Lung (tissue), 12 donors: ENCODE results near the gene AGBL4. TPM values are rescaled to one million over a fixed set of nuclear protein-coding genes. Genes with fewer than 3 reads are reported as not detected.

ENCODE experiments used
- ATAC-seq: fragments of 200-7000 bp; cut with Tn5 transposase; one replicate; pipeline ENCODE4 v1.9.1; 2020; ENCODE audit warnings: moderate number of reproducible peaks; ENCODE audit not compliant: insufficient read depth, low FRiP score
- DNase-seq, 3 donors: peaks; one replicate each; pipeline ENCODE4 v3.0.0-alpha.2; 2013 to 2017
- H3K27ac ChIP-seq, 2 donors: one replicate each; pipeline ENCODE4 v1.5.1; 2013; ENCODE audit warnings: mild to moderate bottlenecking in 2 of 2, moderate library complexity in 2 of 2, control low read depth in 1 of 2, inconsistent platforms in 1 of 2, low read depth in 1 of 2, low read length in 1 of 2
- H3K27me3 ChIP-seq, 3 donors: one replicate each; pipeline ENCODE4 v1.5.1; 2013; ENCODE audit warnings: low read length in 2 of 3; ENCODE audit not compliant: control insufficient read depth in 3 of 3, insufficient read depth in 3 of 3
- H3K36me3 ChIP-seq, 4 donors: one replicate each; pipeline ENCODE4 v1.5.1; 2013; ENCODE audit warnings: low read length in 4 of 4, mild to moderate bottlenecking in 1 of 4, moderate library complexity in 1 of 4; ENCODE audit not compliant: control insufficient read depth in 4 of 4, insufficient read depth in 4 of 4
- H3K4me1 ChIP-seq, 5 donors: one replicate each; pipeline ENCODE4 v1.5.1; 2013; ENCODE audit warnings: low read length in 5 of 5, mild to moderate bottlenecking in 2 of 5, moderate library complexity in 1 of 5; ENCODE audit not compliant: control insufficient read depth in 5 of 5, insufficient read depth in 5 of 5
- H3K4me3 ChIP-seq: one replicate; pipeline ENCODE4 v1.5.1; 2013; ENCODE audit warnings: mild to moderate bottlenecking, control low read depth, moderate library complexity
- H3K9ac ChIP-seq, 2 donors: one replicate each; pipeline ENCODE4 v1.5.1; 2013; ENCODE audit warnings: low read length in 2 of 2, control low read depth in 1 of 2; ENCODE audit not compliant: insufficient read depth in 1 of 2
- H3K9me3 ChIP-seq, 4 donors: one replicate each; pipeline ENCODE4 v1.5.1; 2013; ENCODE audit warnings: low read length in 3 of 4, mild to moderate bottlenecking in 1 of 4, moderate library complexity in 1 of 4; ENCODE audit not compliant: control insufficient read depth in 4 of 4, insufficient read depth in 3 of 4
- CTCF ChIP-seq: IDR thresholded peaks from 2 replicates; pipeline ENCODE4 v1.5.1; 2012; ENCODE audit warnings: mild to moderate bottlenecking; ENCODE audit errors: control extremely low read depth, extremely low read depth
- WGBS, 2 donors: extraction: QIAGEN DNeasy Blood & Tissue Kit; methylation state at CpG; one replicate each; pipeline ENCODE4 v1.1.7; 2013; 5-methylcytosine and 5-hydroxymethylcytosine counted together
- polyA plus RNA-seq, 2 donors: library from polyadenylated mRNA; stranded (reverse); fragments of 200-250 nt; gene quantifications; one replicate each; pipeline ENCODE4 v1.2.1, GENCODE V29; 2013
- total RNA-seq, 2 donors: library from RNA; depleted of rRNA in 1 of 2; stranded (reverse); fragments of >200 nt in 1 of 2; gene quantifications; one replicate each; pipeline ENCODE4 v1.2.1, GENCODE V29; 2014 to 2021
- donor health status: control.
- donor health status: control.
- donor health status: Bipolar disorder and iron deficiency.
- donor health status: healthy.
- donor health status: DM: yes; HTN: yes; CAD: no.

The AGBL4 gene
- total and polyA plus RNA-seq, 4 donors = 0.24 to 7.5 (median 2.6) TPM

- 87 to 88% methylated on average over 2 of the region's 2 CpGs for WGBS, 2 donors
- TF ChIP-seq CTCF = no peak
- no peak for DNase-seq
These were observed 937.4 kb downstream of the AGBL4 start for GRCh38 chr1:49086327-49086726.

DNA sequence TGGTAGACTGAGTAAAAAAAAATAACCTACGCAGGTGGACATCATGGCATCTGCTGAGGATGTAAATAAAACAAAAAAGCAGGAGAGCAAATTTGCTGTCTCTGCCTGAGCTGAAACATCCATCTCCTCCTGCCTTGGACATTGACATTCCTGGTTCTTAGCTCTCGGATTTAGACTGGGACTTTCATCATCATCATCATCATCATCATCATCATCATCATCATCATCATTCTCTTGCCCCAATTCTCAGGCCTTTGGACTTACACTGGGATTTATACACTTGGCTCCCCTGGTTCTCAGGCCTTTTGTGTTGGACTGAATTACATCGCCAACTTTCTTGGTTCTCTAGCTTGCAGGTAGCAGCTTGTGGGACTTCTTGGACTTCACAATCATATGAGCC lies 938.7 kb downstream of the AGBL4 start:
- no peak for TF ChIP-seq CTCF
- WGBS, 2 donors = 87 to 90% methylated on average over 3 of the region's 3 CpGs

More at GRCh38 chr1:49086327-49086726, 937.4 kb downstream of the AGBL4 start:
- no peak overlapping the region for H3K27ac ChIP-seq
- H3K9me3 ChIP-seq = peaks cover 0 to 11% (median 2%) of the 10 kb centered on the region in 4 donors
- no peak overlapping the region for H3K4me3 ChIP-seq
- H3K36me3 ChIP-seq = no peaks in the 10 kb centered on the region
- ATAC-seq = no peak
- no peak overlapping the region for H3K9ac ChIP-seq
- no peaks in the 10 kb centered on the region for H3K27me3 ChIP-seq
- H3K4me1 ChIP-seq = no peaks in the 10 kb centered on the region

DNA sequence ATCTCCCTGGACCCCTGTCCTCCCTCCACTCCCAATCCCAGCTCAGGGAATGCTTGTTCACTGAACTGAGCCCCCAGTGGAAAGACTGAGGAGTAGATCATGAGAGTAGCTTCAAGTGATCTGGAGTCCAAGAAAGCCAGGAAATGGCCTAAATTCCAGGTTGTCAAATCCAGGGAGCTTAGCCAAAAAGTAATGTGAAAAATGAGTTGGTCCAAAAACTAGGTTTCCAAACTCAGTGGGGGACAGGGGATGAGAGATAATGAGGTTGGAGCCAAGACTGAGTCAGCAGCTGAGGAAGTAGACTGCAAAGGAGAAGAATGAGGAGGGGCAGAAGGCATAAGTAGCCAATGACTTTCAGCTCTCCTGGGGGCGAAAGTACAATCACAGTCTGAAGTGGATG lies 963.0 kb downstream of the AGBL4 start:
- ATAC-seq (no peak), DNase-seq (peak in 2 of 3 donors; percentile 42 to 57)
- Histone ChIP-seq H3K27ac (no peak overlapping the region), H3K9ac (no peak overlapping the region), H3K4me1 (no peaks in the 10 kb centered on the region), H3K36me3 (no peaks in the 10 kb centered on the region), H3K9me3 (no peaks in the 10 kb centered on the region), H3K4me3 (no peak overlapping the region), H3K27me3 (no peaks in the 10 kb centered on the region)
- 81 to 88% methylated on average over 1 of the region's 1 CpG for WGBS, 2 donors
- no peak for TF ChIP-seq CTCF

More for the DNA sequence above, 938.7 kb downstream of the AGBL4 start:
- DNase-seq (no peak), ATAC-seq (no peak)
- Histone ChIP-seq H3K27me3 (no peaks in the 10 kb centered on the region), H3K4me3 (no peak overlapping the region), H3K36me3 (no peaks in the 10 kb centered on the region), H3K9me3 (peaks cover 0 to 11% (median 0%) of the 10 kb centered on the region in 4 donors), H3K4me1 (no peaks in the 10 kb centered on the region), H3K27ac (no peak overlapping the region), H3K9ac (no peak overlapping the region)

DNA sequence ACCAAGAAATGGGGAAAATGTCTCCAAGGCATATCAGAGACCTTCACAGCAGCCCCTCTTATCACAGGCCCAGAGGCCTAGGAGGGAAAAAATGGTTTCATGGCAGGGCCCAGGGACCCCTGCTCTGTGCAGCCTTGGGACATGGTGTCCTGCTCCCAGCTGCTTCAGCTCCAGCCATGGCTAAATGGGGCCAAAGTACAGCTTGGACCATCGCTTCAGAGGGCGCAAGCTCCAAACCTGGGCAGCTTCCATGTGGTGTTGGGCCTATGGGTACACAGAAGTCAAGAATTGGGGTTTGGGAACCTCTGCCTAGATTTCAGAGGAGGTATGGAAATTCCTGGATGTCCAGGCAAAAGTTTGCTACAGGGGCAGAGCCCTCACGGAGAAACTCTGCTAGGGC lies 964.7 kb downstream of the AGBL4 start:
- ATAC-seq (no peak), DNase-seq (no peak)
- TF ChIP-seq CTCF = no peak
- no peak overlapping the region for H3K4me3 ChIP-seq
- H3K9me3 ChIP-seq = no peaks in the 10 kb centered on the region
- H3K9ac ChIP-seq = no peak overlapping the region
- 92 to 97% methylated on average over 3 of the region's 3 CpGs for WGBS, 2 donors
- H3K27me3 ChIP-seq = no peaks in the 10 kb centered on the region
- no peak overlapping the region for H3K27ac ChIP-seq
- no peaks in the 10 kb centered on the region for H3K36me3 ChIP-seq
- H3K4me1 ChIP-seq = no peaks in the 10 kb centered on the region
